Measurements from ENCODE around the gene MAML3. TPM values are rescaled to one million over a fixed set of nuclear protein-coding genes. Genes with fewer than 3 reads are reported as not detected.

Gene MAML3
- total RNA-seq, 2 donors from 2014 or later: 2.6 to 5.8 TPM

DNA sequence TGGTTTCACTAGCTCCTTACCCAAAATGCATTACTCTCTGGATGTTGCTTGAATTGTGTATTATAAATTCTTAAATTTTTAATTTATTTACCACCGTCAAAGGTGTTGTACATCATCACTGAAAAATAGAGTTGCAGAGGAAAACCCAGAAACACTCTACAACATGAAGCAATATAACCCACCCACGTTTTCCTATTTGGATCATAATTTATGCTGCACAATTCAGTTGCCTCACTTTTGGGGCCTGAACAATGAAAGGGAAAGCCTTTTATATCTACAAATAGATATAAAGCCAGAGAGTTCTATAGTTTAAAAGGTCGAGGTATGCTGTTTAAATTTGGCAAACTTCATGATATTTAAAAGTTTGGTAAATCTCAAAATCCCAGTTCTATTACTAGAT lies 372.9 kb downstream of the MAML3 start:
- Histone ChIP-seq H3K27me3 (no peaks in the 10 kb centered on the region), H3K4me1 (no peaks in the 10 kb centered on the region), H3K27ac (no peak overlapping the region), H3K9me3 (no peaks in the 10 kb centered on the region), H3K4me3 (no peak overlapping the region), H3K36me3 (no peaks in the 10 kb centered on the region)
- no peak for DNase-seq (ENCODE audit: low spot score)
- TF ChIP-seq CTCF (IDR thresholded peaks at IDR 0.05): no peak

GRCh38 chr4:139779691-139780090 lies 374.3 kb downstream of the MAML3 start:
- Histone ChIP-seq H3K27me3 (no peaks in the 10 kb centered on the region), H3K4me1 (no peaks in the 10 kb centered on the region), H3K36me3 (no peaks in the 10 kb centered on the region), H3K4me3 (no peak overlapping the region), H3K9me3 (no peaks in the 10 kb centered on the region), H3K27ac (no peak overlapping the region)
- no peak for DNase-seq (ENCODE audit: low spot score)
- no peak for TF ChIP-seq CTCF (IDR thresholded peaks at IDR 0.05)

DNA sequence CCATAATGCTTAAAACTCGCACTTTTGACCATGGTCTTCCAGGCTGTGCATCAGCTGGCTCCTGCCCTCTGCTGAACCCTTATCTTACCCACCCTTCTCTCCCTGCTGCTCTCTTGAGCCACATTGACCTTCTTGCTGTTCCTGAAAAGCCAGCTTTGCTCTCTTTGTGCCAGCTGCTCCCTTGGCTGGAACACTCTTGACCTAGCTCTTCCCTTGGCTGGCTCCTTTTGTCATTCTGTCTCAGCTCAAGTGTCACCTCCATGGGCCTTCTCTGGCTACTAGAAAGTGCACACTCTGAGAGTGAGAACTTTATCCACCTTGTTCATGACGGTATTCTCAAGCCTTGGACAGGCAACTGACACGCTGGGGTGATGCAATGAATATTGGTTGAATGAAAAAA lies 376.2 kb downstream of the MAML3 start:
- Histone ChIP-seq H3K4me1 (no peaks in the 10 kb centered on the region), H3K27me3 (no peaks in the 10 kb centered on the region), H3K27ac (no peak overlapping the region), H3K36me3 (no peaks in the 10 kb centered on the region), H3K9me3 (no peaks in the 10 kb centered on the region), H3K4me3 (no peak overlapping the region)
- DNase-seq (ENCODE audit: low spot score): no peak
- no peak for TF ChIP-seq CTCF (IDR thresholded peaks at IDR 0.05)

DNA sequence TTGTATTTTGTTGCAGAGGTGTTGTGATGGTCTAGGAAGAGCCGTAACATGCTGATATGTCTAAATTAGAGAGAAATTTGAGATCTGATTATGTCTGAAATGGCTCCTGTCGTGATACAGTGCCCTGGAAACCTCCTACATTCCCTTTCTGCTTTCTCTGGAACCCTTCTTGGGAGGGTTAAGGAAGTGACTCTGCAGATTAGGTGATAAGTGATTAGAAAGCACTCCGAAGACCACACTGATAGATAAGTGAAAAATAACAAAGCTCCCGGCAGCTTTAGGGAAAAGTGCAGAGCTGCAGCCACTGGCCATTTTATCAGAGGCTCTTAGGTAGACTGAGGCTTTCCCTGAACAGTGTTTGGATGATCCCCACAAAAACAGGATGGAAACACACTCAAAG lies 377.7 kb downstream of the MAML3 start:
- H3K27me3 ChIP-seq: no peaks in the 10 kb centered on the region
- H3K36me3 ChIP-seq: no peaks in the 10 kb centered on the region
- H3K9me3 ChIP-seq: no peaks in the 10 kb centered on the region
- no peak for DNase-seq (ENCODE audit: low spot score)
- H3K4me1 ChIP-seq: peaks cover 0 to 3% of the 10 kb centered on the region in 2 donors
- no peak for TF ChIP-seq CTCF (IDR thresholded peaks at IDR 0.05)
- H3K27ac ChIP-seq: no peak overlapping the region
- H3K4me3 ChIP-seq: no peak overlapping the region

DNA sequence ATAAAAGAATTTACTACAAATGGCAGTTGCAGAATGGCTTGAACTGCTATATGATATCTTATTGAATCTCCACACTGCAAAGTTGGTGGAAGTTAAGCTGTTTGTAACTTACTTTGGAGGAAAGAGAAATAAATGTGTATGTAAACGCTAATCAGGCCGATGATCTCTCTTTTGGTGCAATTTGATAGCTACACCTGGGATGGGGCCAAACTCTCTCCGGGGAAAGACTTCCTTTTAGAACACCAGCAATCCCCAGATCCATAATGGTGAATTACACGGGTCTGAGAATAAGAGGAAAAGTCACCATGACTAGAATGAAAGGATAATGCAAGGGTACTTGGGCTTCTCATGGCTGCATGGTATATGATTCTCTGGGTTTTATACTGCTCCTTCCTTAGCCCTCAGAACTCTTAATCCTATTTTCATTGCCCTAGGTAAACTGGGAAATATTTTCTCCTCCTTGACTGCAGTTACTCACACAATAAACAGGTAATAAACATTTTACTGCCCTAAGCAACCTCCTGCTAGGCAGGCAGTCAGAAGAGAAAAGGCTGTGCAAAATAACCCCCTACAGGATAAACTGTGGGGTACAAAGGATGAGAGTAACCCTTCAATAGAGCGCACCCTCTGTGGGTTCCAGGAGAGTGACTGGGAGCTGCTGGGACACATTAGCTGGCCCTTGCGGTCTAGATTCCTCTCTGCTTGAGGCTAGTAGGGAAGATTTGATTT lies 379.1 kb downstream of the MAML3 start:
- H3K4me1 ChIP-seq: peaks cover 0 to 16% of the 10 kb centered on the region in 2 donors
- no peak for DNase-seq (ENCODE audit: low spot score)
- no peak overlapping the region for H3K27ac ChIP-seq
- H3K27me3 ChIP-seq: no peaks in the 10 kb centered on the region
- no peaks in the 10 kb centered on the region for H3K36me3 ChIP-seq
- H3K9me3 ChIP-seq: no peaks in the 10 kb centered on the region
- H3K4me3 ChIP-seq: no peak overlapping the region
- TF ChIP-seq CTCF (IDR thresholded peaks at IDR 0.05): no peak
